ENCODE data around the gene LRRC47.

LRRC47 gene

DNA sequence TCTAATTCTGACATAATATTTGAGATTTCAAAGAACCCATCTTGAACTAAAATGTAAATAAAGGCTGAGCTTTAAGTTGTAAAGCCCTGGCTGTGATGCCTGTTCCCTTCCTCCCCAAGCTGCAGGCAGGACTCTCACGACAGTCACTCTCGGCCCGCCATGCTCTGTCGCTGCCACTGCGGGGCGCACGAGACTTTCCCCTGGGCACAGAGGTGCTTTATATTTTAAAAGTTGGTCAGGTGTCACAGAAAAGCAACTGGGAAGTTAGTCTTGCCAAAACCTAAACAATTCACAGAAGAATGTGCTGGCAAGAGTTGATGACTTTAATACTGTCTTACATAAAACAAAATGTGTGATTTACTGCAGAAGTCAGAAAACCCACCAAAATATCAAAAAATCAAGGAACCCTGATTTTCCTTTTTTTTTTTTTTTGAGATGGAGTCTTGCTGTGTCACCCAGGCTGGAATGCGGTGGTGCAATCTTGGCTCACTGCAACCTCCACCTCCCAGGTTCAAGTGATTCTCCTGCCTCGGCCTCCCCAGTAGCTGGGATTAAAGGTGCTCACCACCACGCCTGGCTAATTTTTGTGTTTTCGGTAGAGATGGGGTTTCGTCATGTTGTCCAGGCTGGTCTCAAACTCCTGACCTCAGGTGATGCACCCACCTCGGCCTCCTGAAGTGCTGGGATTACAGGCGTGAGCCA, 10.7 kb downstream of the LRRC47 start:
- no peaks in the 10 kb centered on the region for H3K9me3 ChIP-seq (ENCODE audit: control insufficient read depth, insufficient read depth, low read depth, low read length)
- no peak overlapping the region for H3K4me3 ChIP-seq (ENCODE audit: low read depth, low read length)
- no peak overlapping the region for H3K27ac ChIP-seq (ENCODE audit: low read depth, low read length)
- no peak overlapping the region for H3K9ac ChIP-seq (ENCODE audit: low read length)
- H3K4me1 ChIP-seq (ENCODE audit: control insufficient read depth, insufficient read depth, low read length), result peaks cover 10% of the 10 kb centered on the region
- no peaks in the 10 kb centered on the region for H3K27me3 ChIP-seq (ENCODE audit: control insufficient read depth, insufficient read depth, low read length)
- H3K36me3 ChIP-seq (ENCODE audit: control insufficient read depth, insufficient read depth, low read length), result peaks cover 86% of the 10 kb centered on the region

DNA sequence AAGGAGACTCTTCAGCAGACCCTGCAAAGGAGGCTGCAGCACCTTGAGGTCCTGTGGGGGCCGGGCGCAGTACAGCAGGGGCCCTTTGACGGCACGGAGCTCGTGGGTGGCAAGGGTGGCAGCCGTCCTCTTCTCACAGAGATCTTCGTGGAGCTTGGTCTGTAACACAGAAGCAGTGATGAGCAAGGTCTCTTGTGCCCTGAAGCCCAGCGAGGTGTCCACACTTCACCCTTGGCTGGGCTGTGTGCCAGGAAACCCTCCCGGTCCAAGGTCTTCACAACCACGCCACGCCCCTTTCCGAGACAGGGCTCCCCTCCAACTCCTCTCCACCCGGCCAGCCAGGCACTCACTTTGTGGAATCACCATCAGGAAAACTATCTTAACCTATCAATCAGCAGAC, 11.3 kb downstream of the LRRC47 start:
- Histone ChIP-seq H3K9me3 (ENCODE audit: control insufficient read depth, insufficient read depth, low read depth, low read length) (no peaks in the 10 kb centered on the region), H3K27me3 (ENCODE audit: control insufficient read depth, insufficient read depth, low read length) (no peaks in the 10 kb centered on the region), H3K36me3 (ENCODE audit: control insufficient read depth, insufficient read depth, low read length) (peaks cover 89% of the 10 kb centered on the region), H3K9ac (ENCODE audit: low read length) (no peak overlapping the region), H3K27ac (ENCODE audit: low read depth, low read length) (no peak overlapping the region), H3K4me1 (ENCODE audit: control insufficient read depth, insufficient read depth, low read length) (peaks cover 5% of the 10 kb centered on the region; the same call in 1 of the 2 replicates), H3K4me3 (ENCODE audit: low read depth, low read length) (no peak overlapping the region)

DNA sequence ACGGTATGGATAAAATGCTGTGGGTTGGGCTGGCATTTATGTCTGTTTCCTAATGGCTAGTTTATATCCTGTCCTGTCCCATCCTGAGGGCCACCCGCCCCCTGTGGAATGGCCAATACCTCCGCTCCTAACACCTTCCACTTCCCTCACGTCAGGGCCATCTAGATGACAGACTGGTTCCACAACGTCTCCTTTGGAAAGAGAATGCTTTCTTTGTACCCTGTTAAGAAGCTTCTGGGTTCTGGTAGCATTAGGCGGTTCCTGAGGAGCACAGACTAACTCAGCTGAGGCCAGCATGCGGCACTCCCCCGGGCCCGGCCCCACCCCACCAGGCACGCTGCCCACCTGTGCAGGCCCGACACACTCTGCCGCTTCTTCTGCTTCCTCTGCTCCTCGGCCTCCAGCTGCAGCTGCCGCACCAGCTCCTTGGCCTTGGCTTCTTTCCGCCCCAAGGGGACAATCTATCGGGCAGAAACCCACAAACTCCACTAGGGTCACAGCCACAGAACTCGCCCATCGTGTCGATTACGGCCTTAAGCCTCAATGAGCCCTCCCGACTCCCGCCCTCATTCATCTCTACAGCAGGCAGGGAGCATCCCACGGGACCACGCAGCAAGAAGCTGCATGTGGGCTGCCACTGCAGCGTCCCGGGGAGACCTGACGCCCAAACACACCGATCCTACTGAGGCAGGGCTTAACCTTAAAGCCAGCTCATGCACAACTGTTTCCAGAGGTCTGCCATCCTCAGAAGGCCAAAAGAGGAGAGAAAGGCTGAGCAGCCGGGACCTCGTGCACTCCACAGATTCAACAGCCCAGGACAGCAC, 12.4 kb downstream of the LRRC47 start:
- no peak overlapping the region for H3K4me3 ChIP-seq (ENCODE audit: low read depth, low read length)
- H3K9ac ChIP-seq (ENCODE audit: low read length), result no peak overlapping the region
- peaks cover 94% of the 10 kb centered on the region for H3K36me3 ChIP-seq (ENCODE audit: control insufficient read depth, insufficient read depth, low read length)

DNA sequence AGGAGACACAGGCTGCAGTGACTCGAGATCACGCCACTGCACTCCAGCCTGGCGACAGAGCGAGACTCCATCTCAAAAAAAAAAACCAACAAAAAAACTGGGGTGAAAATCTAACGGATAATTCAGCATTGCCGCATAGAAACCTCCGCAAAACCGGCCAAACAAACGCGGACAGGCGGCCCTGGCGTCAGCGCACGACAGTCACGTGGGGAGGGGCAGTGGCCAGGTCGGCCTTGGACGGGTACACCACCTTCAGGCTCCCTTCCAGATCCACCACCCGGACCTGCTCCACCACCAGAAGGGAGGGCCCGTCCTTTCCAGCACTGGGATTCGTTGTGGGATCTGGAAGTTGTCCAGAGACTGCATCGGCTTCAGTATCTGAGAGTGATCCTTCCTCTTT, 15.4 kb downstream of the LRRC47 start:
- peaks cover 75% of the 10 kb centered on the region for H3K36me3 ChIP-seq (ENCODE audit: control insufficient read depth, insufficient read depth, low read length)
- H3K4me1 ChIP-seq (ENCODE audit: control insufficient read depth, insufficient read depth, low read length), result peaks cover 4% of the 10 kb centered on the region

More for the DNA sequence above, 12.4 kb downstream of the LRRC47 start:
- Histone ChIP-seq H3K27me3 (ENCODE audit: control insufficient read depth, insufficient read depth, low read length) (no peaks in the 10 kb centered on the region), H3K4me1 (ENCODE audit: control insufficient read depth, insufficient read depth, low read length) (no peaks in the 10 kb centered on the region), H3K27ac (ENCODE audit: low read depth, low read length) (no peak overlapping the region), H3K9me3 (ENCODE audit: control insufficient read depth, insufficient read depth, low read depth, low read length) (no peaks in the 10 kb centered on the region)

DNA sequence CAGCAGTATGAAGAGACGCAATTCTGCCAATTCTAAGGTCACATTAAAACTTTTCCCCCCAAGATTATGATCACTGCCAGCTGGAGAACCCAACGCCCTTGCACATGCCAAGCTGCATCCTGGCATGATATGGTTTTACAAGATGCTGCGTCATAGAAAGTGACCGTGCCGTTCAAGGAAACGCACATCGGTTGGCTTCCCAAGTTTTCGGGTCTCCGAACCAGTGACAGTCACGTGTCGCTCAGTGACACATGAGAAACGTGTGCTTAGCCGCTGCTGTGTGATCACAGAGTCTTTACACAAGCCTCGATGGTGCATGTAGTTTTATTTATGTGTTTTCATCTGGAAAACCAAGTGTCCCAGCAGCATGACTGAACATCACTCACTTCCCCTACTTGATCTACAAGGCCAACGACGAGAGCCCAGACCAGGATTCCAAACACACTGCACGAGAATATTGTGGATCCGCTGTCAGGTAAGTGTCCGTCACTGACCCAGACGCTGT, 16.3 kb downstream of the LRRC47 start:
- Histone ChIP-seq H3K27ac (ENCODE audit: low read depth, low read length) (no peak overlapping the region), H3K27me3 (ENCODE audit: control insufficient read depth, insufficient read depth, low read length) (no peaks in the 10 kb centered on the region), H3K36me3 (ENCODE audit: control insufficient read depth, insufficient read depth, low read length) (peaks cover 67% of the 10 kb centered on the region)

More for the DNA sequence above, 15.4 kb downstream of the LRRC47 start:
- H3K4me3 ChIP-seq (ENCODE audit: low read depth, low read length), result no peak overlapping the region
- no peak overlapping the region for H3K9ac ChIP-seq (ENCODE audit: low read length)
- H3K9me3 ChIP-seq (ENCODE audit: control insufficient read depth, insufficient read depth, low read depth, low read length), result no peaks in the 10 kb centered on the region
- H3K27ac ChIP-seq (ENCODE audit: low read depth, low read length), result no peak overlapping the region
- no peaks in the 10 kb centered on the region for H3K27me3 ChIP-seq (ENCODE audit: control insufficient read depth, insufficient read depth, low read length)

GRCh38 chr1:3779265-3779911, 16.9 kb downstream of the LRRC47 start:
- Histone ChIP-seq H3K4me3 (ENCODE audit: low read depth, low read length) (no peak overlapping the region), H3K36me3 (ENCODE audit: control insufficient read depth, insufficient read depth, low read length) (peaks cover 62% of the 10 kb centered on the region), H3K27me3 (ENCODE audit: control insufficient read depth, insufficient read depth, low read length) (no peaks in the 10 kb centered on the region), H3K9me3 (ENCODE audit: control insufficient read depth, insufficient read depth, low read depth, low read length) (no peaks in the 10 kb centered on the region), H3K27ac (ENCODE audit: low read depth, low read length) (no peak overlapping the region), H3K4me1 (ENCODE audit: control insufficient read depth, insufficient read depth, low read length) (peaks cover 17% of the 10 kb centered on the region), H3K9ac (ENCODE audit: low read length) (no peak overlapping the region)

More for the DNA sequence above, 16.3 kb downstream of the LRRC47 start:
- no peaks in the 10 kb centered on the region for H3K9me3 ChIP-seq (ENCODE audit: control insufficient read depth, insufficient read depth, low read depth, low read length)
- H3K4me1 ChIP-seq (ENCODE audit: control insufficient read depth, insufficient read depth, low read length), result peaks cover 14% of the 10 kb centered on the region
- no peak overlapping the region for H3K9ac ChIP-seq (ENCODE audit: low read length)
- H3K4me3 ChIP-seq (ENCODE audit: low read depth, low read length), result no peak overlapping the region

DNA sequence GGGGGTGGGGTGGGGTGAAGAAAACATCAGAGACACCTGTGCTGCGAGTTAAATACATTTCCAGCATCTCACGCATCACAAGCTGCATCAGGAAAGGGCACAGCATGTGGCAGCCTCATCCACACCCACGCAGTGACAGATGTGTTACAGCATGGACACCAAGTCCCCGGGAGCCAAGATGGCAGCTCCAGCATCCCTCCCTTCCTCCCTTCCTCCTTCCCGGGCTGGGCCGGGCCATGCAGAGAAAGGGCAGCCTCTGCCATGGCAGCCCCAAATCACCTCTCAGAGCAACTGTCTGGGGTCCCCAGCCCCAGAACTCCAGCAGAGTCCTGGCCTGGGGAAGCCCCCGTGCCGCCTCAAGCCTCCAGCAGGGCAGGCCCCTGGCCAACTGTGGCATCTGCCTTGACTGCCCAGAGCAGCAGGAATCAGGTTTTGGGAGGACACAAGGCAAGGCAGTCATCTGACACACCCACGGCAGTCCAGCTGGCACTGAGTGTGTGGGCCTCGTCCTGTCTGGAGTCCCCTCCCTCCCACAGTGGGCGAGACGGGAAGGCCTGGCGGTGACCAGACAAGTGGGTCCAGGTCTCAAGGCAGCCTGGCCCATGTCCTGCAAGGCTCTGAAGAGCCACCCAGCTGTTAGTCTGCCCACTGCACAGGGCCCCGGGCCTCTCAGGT, 17.6 kb downstream of the LRRC47 start:
- H3K4me3 ChIP-seq (ENCODE audit: low read depth, low read length), result no peak overlapping the region
- no peak overlapping the region for H3K27ac ChIP-seq (ENCODE audit: low read depth, low read length)
- peaks cover 21% of the 10 kb centered on the region for H3K4me1 ChIP-seq (ENCODE audit: control insufficient read depth, insufficient read depth, low read length)
- H3K27me3 ChIP-seq (ENCODE audit: control insufficient read depth, insufficient read depth, low read length), result no peaks in the 10 kb centered on the region
- peaks cover 56% of the 10 kb centered on the region for H3K36me3 ChIP-seq (ENCODE audit: control insufficient read depth, insufficient read depth, low read length)
- H3K9ac ChIP-seq (ENCODE audit: low read length), result no peak overlapping the region
- H3K9me3 ChIP-seq (ENCODE audit: control insufficient read depth, insufficient read depth, low read depth, low read length), result no peaks in the 10 kb centered on the region

GRCh38 chr1:3777647-3778589, 18.4 kb downstream of the LRRC47 start:
- Histone ChIP-seq H3K9ac (ENCODE audit: low read length) (no peak overlapping the region), H3K4me1 (ENCODE audit: control insufficient read depth, insufficient read depth, low read length) (peaks cover 29% of the 10 kb centered on the region), H3K27ac (ENCODE audit: low read depth, low read length) (no peak overlapping the region), H3K36me3 (ENCODE audit: control insufficient read depth, insufficient read depth, low read length) (peaks cover 49% of the 10 kb centered on the region), H3K4me3 (ENCODE audit: low read depth, low read length) (no peak overlapping the region), H3K27me3 (ENCODE audit: control insufficient read depth, insufficient read depth, low read length) (no peaks in the 10 kb centered on the region; the same call in 1 of the 2 replicates), H3K9me3 (ENCODE audit: control insufficient read depth, insufficient read depth, low read depth, low read length) (no peaks in the 10 kb centered on the region)

DNA sequence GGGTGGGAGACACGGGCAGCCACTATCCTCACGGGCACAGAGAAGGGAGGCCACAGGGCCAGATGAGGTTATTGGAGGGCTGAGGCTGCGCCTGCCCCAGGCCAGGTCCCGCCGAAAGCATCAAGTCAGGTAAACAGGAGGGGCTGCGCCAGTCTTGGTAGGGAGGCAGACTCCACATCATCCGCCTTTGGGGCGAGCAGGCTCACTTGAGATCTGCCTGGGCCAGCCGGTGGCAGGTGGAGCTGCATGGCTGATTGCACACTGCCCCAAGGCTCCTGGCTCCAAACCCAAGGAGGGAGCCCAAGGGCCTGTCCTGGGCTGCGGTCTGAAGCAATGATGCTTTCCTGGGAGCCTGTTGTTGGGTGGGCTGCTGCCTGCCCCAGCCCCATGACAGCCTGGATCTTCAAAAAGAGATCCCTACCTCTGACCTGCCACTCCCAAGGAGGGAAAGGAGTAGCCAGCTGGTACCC, 19.2 kb downstream of the LRRC47 start:
- H3K4me1 ChIP-seq (ENCODE audit: control insufficient read depth, insufficient read depth, low read length), result peaks cover 30% of the 10 kb centered on the region
- no peaks in the 10 kb centered on the region for H3K9me3 ChIP-seq (ENCODE audit: control insufficient read depth, insufficient read depth, low read depth, low read length)
- H3K36me3 ChIP-seq (ENCODE audit: control insufficient read depth, insufficient read depth, low read length), result peaks cover 41% of the 10 kb centered on the region
- no peak overlapping the region for H3K4me3 ChIP-seq (ENCODE audit: low read depth, low read length)
- no peak overlapping the region for H3K9ac ChIP-seq (ENCODE audit: low read length)
- H3K27me3 ChIP-seq (ENCODE audit: control insufficient read depth, insufficient read depth, low read length), result no peaks in the 10 kb centered on the region; the same call in 1 of the 2 replicates
- no peak overlapping the region for H3K27ac ChIP-seq (ENCODE audit: low read depth, low read length)
